ENCODE measurements around the gene RPN2. TPM values are rescaled to one million over a fixed set of nuclear protein-coding genes. Genes with fewer than 3 reads are reported as not detected.

The RPN2 gene
- total RNA-seq, 2 experiments from 2014 or later: 110 to 138 TPM

DNA sequence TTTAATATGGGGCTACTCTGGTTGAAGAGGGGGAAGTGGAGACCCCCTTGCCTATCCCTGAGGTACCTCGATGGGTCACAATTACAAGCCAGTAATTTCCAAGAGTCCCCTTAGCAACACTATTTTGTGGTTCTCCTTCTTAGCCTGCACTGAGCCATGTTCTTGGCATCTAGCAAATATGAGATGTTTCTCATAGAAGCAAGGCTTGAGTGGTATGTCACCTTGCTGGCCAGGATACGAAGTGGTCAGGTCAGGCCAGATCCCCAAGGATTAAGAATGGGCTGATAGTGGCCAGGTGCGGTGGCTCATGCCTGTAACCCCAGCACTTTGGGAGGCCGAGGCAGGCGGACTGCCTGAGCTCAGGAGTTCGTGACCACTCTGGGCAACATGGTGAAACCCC lies 84.6 kb downstream of the RPN2 start:
- intact Hi-C loops (cut with micrococcal nuclease; ENCODE audit: unreplicated experiment): no loop called here
- no peak for TF ChIP-seq EZH2phosphoT487 (IDR thresholded peaks at IDR 0.05; ENCODE audit: borderline replicate concordance, low read depth, low read length)
- TF ChIP-seq, protein P1, sequence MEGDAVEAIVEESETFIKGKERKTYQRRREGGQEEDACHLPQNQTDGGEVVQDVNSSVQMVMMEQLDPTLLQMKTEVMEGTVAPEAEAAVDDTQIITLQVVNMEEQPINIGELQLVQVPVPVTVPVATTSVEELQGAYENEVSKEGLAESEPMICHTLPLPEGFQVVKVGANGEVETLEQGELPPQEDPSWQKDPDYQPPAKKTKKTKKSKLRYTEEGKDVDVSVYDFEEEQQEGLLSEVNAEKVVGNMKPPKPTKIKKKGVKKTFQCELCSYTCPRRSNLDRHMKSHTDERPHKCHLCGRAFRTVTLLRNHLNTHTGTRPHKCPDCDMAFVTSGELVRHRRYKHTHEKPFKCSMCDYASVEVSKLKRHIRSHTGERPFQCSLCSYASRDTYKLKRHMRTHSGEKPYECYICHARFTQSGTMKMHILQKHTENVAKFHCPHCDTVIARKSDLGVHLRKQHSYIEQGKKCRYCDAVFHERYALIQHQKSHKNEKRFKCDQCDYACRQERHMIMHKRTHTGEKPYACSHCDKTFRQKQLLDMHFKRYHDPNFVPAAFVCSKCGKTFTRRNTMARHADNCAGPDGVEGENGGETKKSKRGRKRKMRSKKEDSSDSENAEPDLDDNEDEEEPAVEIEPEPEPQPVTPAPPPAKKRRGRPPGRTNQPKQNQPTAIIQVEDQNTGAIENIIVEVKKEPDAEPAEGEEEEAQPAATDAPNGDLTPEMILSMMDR (conservative IDR thresholded peaks at IDR 0.05; ENCODE audit: low read length): no peak
- Histone ChIP-seq H3K79me2 (ENCODE audit: insufficient read depth, low read depth, low read length) (no peaks in the 10 kb centered on the region), H3K4me3 (ENCODE audit: low read depth, low read length, poor library complexity, severe bottlenecking) (no peak overlapping the region), H3K9me3 (ENCODE audit: low read length) (no peaks in the 10 kb centered on the region), H2AFZ (ENCODE audit: low read length) (no peak overlapping the region), H3K4me1 (ENCODE audit: insufficient read depth, low read length, poor library complexity, severe bottlenecking) (peaks cover 10% of the 10 kb centered on the region), H3K36me3 (ENCODE audit: insufficient read depth, low read length) (no peaks in the 10 kb centered on the region), H4K20me1 (ENCODE audit: insufficient read depth, low read length) (no peaks in the 10 kb centered on the region), H3K27ac (ENCODE audit: low read depth, low read length, poor library complexity, severe bottlenecking) (no peak overlapping the region), H3K4me2 (ENCODE audit: low read length) (no peak overlapping the region), H3K9me2 (ENCODE audit: insufficient read depth, low read length) (no peaks in the 10 kb centered on the region)
- CTCF ChIA-PET (ENCODE audit: unreplicated experiment): no interaction called here
- no peak for DNase-seq (ENCODE audit: low spot score)
- POLR2A ChIA-PET: no interaction called here
- BruUV-seq (replicated peaks): no TSS peak

DNA sequence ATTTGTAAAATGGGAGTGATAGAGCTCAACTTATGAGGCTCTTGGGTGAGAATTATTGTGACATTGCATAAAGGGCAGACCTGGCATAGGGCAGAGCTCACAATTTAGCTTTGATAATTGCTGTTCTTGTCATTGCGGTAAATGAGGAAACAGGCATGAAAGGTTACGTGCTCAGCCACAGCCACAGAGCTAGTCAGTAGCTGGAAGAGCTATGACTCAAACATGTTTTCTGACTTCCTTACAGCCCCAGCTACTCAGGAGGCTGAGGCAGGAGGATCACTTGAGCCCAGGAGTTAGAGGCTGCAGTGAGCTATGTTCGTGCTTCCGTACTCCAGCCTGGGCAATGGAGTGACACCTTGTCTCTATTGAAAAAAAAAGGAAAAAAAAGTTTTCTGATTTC lies 86.0 kb downstream of the RPN2 start:
- ChIA-PET CTCF (ENCODE audit: unreplicated experiment) (interaction anchor here (0.6 to 1.6 kb wide), 2 partner anchors 62 to 120 kb away, joined by 3 to 4 read pairs; no protein-coding TSS in a partner anchor), POLR2A (interaction anchor here (0.7 to 1.7 kb wide), 5 partner anchors 10 to 273 kb away, joined by 3 to 8 read pairs (median 3); no protein-coding TSS in a partner anchor)
- H3K9me3 ChIP-seq (ENCODE audit: low read length): no peaks in the 10 kb centered on the region
- TF ChIP-seq, protein P1 (conservative IDR thresholded peaks at IDR 0.05; ENCODE audit: low read length): no peak
- no peak for TF ChIP-seq EZH2phosphoT487 (IDR thresholded peaks at IDR 0.05; ENCODE audit: borderline replicate concordance, low read depth, low read length)
- no peaks in the 10 kb centered on the region for H4K20me1 ChIP-seq (ENCODE audit: insufficient read depth, low read length)
- no peaks in the 10 kb centered on the region for H3K79me2 ChIP-seq (ENCODE audit: insufficient read depth, low read depth, low read length)
- no TSS peak for BruUV-seq (replicated peaks)
- no peaks in the 10 kb centered on the region for H3K9me2 ChIP-seq (ENCODE audit: insufficient read depth, low read length)
- peak; percentile 50 for DNase-seq (ENCODE audit: low spot score)
- intact Hi-C loops (cut with micrococcal nuclease; ENCODE audit: unreplicated experiment): no loop called here
- no peaks in the 10 kb centered on the region for H3K36me3 ChIP-seq (ENCODE audit: insufficient read depth, low read length)
- peaks cover 14% of the 10 kb centered on the region for H3K4me1 ChIP-seq (ENCODE audit: insufficient read depth, low read length, poor library complexity, severe bottlenecking)
- no peak overlapping the region for H2AFZ ChIP-seq (ENCODE audit: low read length)
- H3K4me2 ChIP-seq (ENCODE audit: low read length): no peak overlapping the region
- no peak overlapping the region for H3K27ac ChIP-seq (ENCODE audit: low read depth, low read length, poor library complexity, severe bottlenecking)
- H3K4me3 ChIP-seq (ENCODE audit: low read depth, low read length, poor library complexity, severe bottlenecking): no peak overlapping the region

DNA sequence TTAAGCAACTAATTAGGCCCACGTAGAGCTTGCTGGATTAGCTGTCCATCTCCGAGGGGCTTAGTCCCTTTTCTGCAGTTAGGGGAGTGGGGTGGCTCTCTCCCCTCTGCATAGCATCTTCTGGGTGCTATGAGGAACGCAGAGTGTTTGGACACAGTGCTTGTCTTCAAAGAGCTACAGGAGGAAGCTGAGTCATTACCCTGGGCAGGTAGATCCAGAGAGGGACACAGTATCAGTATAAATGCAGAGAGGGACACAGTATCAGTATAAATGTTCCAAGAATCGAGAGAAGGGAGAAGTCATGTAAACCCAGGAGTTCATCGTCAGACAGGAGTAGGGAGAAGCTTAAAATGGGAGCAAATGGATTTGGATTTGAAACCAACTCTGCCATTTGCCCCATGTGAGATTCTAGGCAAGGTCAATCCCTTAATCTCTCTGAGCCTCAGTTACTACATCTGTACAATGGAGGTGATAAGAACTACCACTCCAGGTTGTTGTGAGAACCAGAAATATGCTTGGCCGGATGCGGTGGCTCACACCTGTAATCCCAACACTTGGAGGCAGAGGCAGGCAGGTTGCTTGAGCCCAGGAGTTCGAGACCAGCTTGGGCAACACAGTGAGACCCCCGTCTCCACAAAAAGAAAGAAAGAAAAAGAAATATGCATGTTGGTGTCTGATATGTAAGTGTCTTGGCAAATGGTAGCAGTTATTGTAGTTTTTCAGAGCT lies 88.0 kb downstream of the RPN2 start:
- ChIA-PET POLR2A (interaction anchor here (0.6 to 1.4 kb wide), 3 partner anchors 24 to 268 kb away, joined by 3 to 6 read pairs (median 3); partner anchors contain the start of genes MROH8 and RPN2), CTCF (ENCODE audit: unreplicated experiment) (interaction anchor here (0.9 kb wide), 1 partner anchor 9 kb away, joined by 3 read pairs; no protein-coding TSS in a partner anchor)
- no peak overlapping the region for H2AFZ ChIP-seq (ENCODE audit: low read length)
- no peaks in the 10 kb centered on the region for H3K36me3 ChIP-seq (ENCODE audit: insufficient read depth, low read length)
- H3K4me2 ChIP-seq (ENCODE audit: low read length): no peak overlapping the region
- BruUV-seq (replicated peaks): no TSS peak
- H3K4me3 ChIP-seq (ENCODE audit: low read depth, low read length, poor library complexity, severe bottlenecking): no peak overlapping the region
- H3K9me3 ChIP-seq (ENCODE audit: low read length): no peaks in the 10 kb centered on the region
- no peak overlapping the region for H3K27ac ChIP-seq (ENCODE audit: low read depth, low read length, poor library complexity, severe bottlenecking)
- no peaks in the 10 kb centered on the region for H4K20me1 ChIP-seq (ENCODE audit: insufficient read depth, low read length)
- TF ChIP-seq EZH2phosphoT487 (IDR thresholded peaks at IDR 0.05; ENCODE audit: borderline replicate concordance, low read depth, low read length): no peak
- TF ChIP-seq, protein P1 (conservative IDR thresholded peaks at IDR 0.05; ENCODE audit: low read length): no peak
- H3K9me2 ChIP-seq (ENCODE audit: insufficient read depth, low read length): no peaks in the 10 kb centered on the region
- H3K79me2 ChIP-seq (ENCODE audit: insufficient read depth, low read depth, low read length): no peaks in the 10 kb centered on the region
- DNase-seq (ENCODE audit: low spot score): no peak
- intact Hi-C loops (cut with micrococcal nuclease; ENCODE audit: unreplicated experiment): no loop called here
- peaks cover 21% of the 10 kb centered on the region for H3K4me1 ChIP-seq (ENCODE audit: insufficient read depth, low read length, poor library complexity, severe bottlenecking)
